GM12878 (cell line): ENCODE measurements around the gene RAB3A. TPM values are rescaled to one million over a fixed set of nuclear protein-coding genes. Genes with fewer than 3 reads are reported as not detected.

ENCODE experiments used
- BCL11A ChIP-seq: IDR thresholded peaks from 2 replicates; pipeline ENCODE4 v1.6.1; 2011; ENCODE audit warnings: low read depth, low read length
- CHD2 ChIP-seq: IDR thresholded peaks from 2 replicates; pipeline ENCODE4 v1.6.1; 2011; ENCODE audit warnings: low read depth, low read length, improper control_type of control experiment, borderline replicate concordance
- CHD4 ChIP-seq: fragments of 200-600 bp; sonication (generic); IDR thresholded peaks from 2 replicates; pipeline ENCODE4 v1.6.1; 2016; ENCODE audit warnings: mild to moderate bottlenecking
- EGR1 ChIP-seq, 2 experiments: IDR thresholded peaks; 1 replicate in 1 of 2; 2 replicates in 1 of 2; pipeline ENCODE4 v1.6.1; 2011 to 2012; ENCODE audit warnings: low read depth in 2 of 2, low read length in 2 of 2, borderline replicate concordance in 1 of 2, mild to moderate bottlenecking in 1 of 2, moderate library complexity in 1 of 2
- EP300 ChIP-seq, 2 experiments: fragments of 150-350 bp in 1 of 2; IDR thresholded peaks; 2 replicates each; pipeline ENCODE4 v1.6.1; 2011 to 2012; ENCODE audit warnings: low read depth in 2 of 2, low read length in 2 of 2, borderline replicate concordance in 1 of 2, improper control_type of control experiment in 1 of 2, inconsistent platforms in 1 of 2; ENCODE audit not compliant: control insufficient read depth in 1 of 2
- MEF2B ChIP-seq: fragments of 450-650 bp; IDR thresholded peaks from 2 replicates; pipeline ENCODE4 v1.6.1; 2018; ENCODE audit warnings: mild to moderate bottlenecking, moderate library complexity; ENCODE audit not compliant: partially characterized antibody, poor library complexity, severe bottlenecking
- NR2C1 ChIP-seq: fragments of 450-650 bp; IDR thresholded peaks from 2 replicates; pipeline ENCODE4 v1.6.1; 2017; ENCODE audit warnings: antibody characterized with exemption, mild to moderate bottlenecking, moderate library complexity
- RAD51 ChIP-seq: fragments of 450-650 bp; IDR thresholded peaks from 2 replicates; pipeline ENCODE4 v1.6.1; 2016; ENCODE audit warnings: moderate library complexity, mild to moderate bottlenecking, inconsistent platforms
- SMC3 ChIP-seq: IDR thresholded peaks from 2 replicates; pipeline ENCODE4 v1.6.1; 2011; ENCODE audit warnings: low read length, improper control_type of control experiment, borderline replicate concordance
- STAT3 ChIP-seq: IDR thresholded peaks from 2 replicates; pipeline ENCODE4 v1.6.1; 2011; ENCODE audit warnings: low read depth, low read length, improper control_type of control experiment
- TCF3 ChIP-seq: IDR thresholded peaks from 2 replicates; pipeline ENCODE4 v1.6.1; 2012; ENCODE audit warnings: low read depth, mild to moderate bottlenecking, low read length, borderline replicate concordance; ENCODE audit not compliant: insufficient read depth
- YBX1 ChIP-seq: fragments of 450-650 bp; IDR thresholded peaks from 2 replicates; pipeline ENCODE4 v1.6.1; 2016; ENCODE audit warnings: antibody characterized with exemption
- ZNF207 ChIP-seq: fragments of 450-650 bp; IDR thresholded peaks from 2 replicates; pipeline ENCODE4 v1.6.1; 2014; ENCODE audit warnings: antibody characterized with exemption, mild to moderate bottlenecking, borderline replicate concordance
- ZNF622 ChIP-seq: fragments of 450-650 bp; IDR thresholded peaks from 2 replicates; pipeline ENCODE4 v1.6.1; 2017; ENCODE audit warnings: mild to moderate bottlenecking, inconsistent platforms
- polyA plus RNA-seq, 11 experiments: library from polyadenylated mRNA; depleted of rRNA in 4 of 11; unstranded in 6 of 11; stranded (reverse) in 5 of 11; fragments of >200 nt; fragmentation: Nextera tagmentation in 4 of 11; fragmentation: Illumina TruSeq in 1 of 11; extraction: Ambion mirVana in 4 of 11; extraction: Trizol in 1 of 11; gene quantifications; 1 replicate in 1 of 11; 2 replicates in 10 of 11; pipeline versions ENCODE4 v1.2.1 to v1.2.3, GENCODE V29; 2011 to 2016; ENCODE audit warnings: inconsistent platforms in 2 of 11, missing spikeins in 2 of 11, low read depth in 1 of 11
- total RNA-seq, 4 experiments: library from RNA; depleted of rRNA in 3 of 4; stranded (reverse); fragments of >200 nt in 3 of 4; fragmentation: Illumina TruSeq in 1 of 4; extraction: Trizol in 1 of 4; gene quantifications; 2 replicates each; pipeline versions ENCODE4 v1.2.1 to v1.2.3, GENCODE V29; 2013 to 2021
- TF ChIP-seq, protein P1 (sequence below): fragments of 450-650 bp; IDR thresholded peaks from 2 replicates; pipeline ENCODE4 v1.6.1; 2017; ENCODE audit warnings: mild to moderate bottlenecking
- TF ChIP-seq, protein P2 (sequence below): fragments of 450-650 bp; conservative IDR thresholded peaks from 2 replicates; pipeline ENCODE4 v1.6.1; 2017; ENCODE audit warnings: mild to moderate bottlenecking, moderate library complexity
- TF ChIP-seq, protein P3 (sequence below): fragments of 450-650 bp; IDR thresholded peaks from 2 replicates; pipeline ENCODE4 v1.6.1; 2014; ENCODE audit warnings: mild to moderate bottlenecking
- TF ChIP-seq, protein P4 (sequence below): IDR thresholded peaks from 2 replicates; pipeline ENCODE4 v1.6.1; 2012; ENCODE audit warnings: low read depth, low read length, improper control_type of control experiment
- TF ChIP-seq, protein P5 (sequence below), 3 experiments: IDR thresholded peaks in 2 of 3; conservative IDR thresholded peaks in 1 of 3; 2 replicates each; pipeline ENCODE4 v1.5.1; 2011; ENCODE audit warnings: low read depth in 3 of 3, low read length in 3 of 3, mild to moderate bottlenecking in 3 of 3, control low read depth in 2 of 3, moderate library complexity in 2 of 3, inconsistent platforms in 1 of 3, mixed read lengths in 1 of 3; ENCODE audit not compliant: control insufficient read depth in 2 of 3, insufficient read depth in 1 of 3; ENCODE audit errors: extremely low read depth in 1 of 3
- TF ChIP-seq, protein P6 (sequence below): IDR thresholded peaks from 2 replicates; pipeline ENCODE4 v1.6.1; 2011; ENCODE audit warnings: mild to moderate bottlenecking, low read depth, low read length, moderate library complexity; ENCODE audit not compliant: insufficient replicate concordance

RAB3A gene
- total and polyA plus RNA-seq, 10 of the 15 experiments (the other 5 are each of a cell fraction or from before 2014, with no cell fraction given), result 0.07 to 3.5 (median 1.2) TPM; not detected in 1

DNA sequence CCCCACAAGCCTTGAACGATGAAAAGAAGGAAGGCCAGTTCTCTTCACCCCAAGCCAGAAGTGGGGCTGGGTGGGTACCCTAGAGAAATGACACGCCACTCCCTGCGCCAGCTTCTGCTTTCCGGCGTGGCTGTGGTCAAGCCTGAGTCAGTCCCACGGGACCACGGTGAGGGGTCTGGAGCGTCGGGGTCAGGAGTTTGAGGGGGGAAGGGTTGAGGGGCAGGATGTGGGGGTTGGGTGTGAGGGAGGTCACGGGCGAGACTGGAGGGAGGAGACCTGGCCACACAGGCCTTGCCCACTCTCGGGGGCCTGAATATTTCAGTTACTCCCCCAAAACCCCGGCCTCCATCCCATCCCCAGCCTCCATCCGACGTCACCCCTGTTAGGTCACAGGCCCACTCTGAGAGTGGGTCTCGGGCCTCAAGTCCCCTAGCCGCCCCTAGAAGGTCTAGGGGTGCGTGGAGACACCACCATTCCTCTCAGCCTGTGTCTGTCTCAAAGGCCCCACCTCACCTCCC, 30.7 kb downstream of the RAB3A start (continued):
- TF ChIP-seq, protein P1, sequence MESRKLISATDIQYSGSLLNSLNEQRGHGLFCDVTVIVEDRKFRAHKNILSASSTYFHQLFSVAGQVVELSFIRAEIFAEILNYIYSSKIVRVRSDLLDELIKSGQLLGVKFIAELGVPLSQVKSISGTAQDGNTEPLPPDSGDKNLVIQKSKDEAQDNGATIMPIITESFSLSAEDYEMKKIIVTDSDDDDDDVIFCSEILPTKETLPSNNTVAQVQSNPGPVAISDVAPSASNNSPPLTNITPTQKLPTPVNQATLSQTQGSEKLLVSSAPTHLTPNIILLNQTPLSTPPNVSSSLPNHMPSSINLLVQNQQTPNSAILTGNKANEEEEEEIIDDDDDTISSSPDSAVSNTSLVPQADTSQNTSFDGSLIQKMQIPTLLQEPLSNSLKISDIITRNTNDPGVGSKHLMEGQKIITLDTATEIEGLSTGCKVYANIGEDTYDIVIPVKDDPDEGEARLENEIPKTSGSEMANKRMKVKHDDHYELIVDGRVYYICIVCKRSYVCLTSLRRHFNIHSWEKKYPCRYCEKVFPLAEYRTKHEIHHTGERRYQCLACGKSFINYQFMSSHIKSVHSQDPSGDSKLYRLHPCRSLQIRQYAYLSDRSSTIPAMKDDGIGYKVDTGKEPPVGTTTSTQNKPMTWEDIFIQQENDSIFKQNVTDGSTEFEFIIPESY, result no peak
- TF ChIP-seq SMC3 (peak; percentile 5; the same call in 1 of the 2 replicates), CHD2 (peak; percentile 68; the same call in 1 of the 2 replicates), BCL11A (0 out of 2 replicates have a peak, but pooled peaks have one; percentile 41), EGR1 (IDR thresholded peaks at IDR 0.05; ENCODE audit: borderline replicate concordance in 1 of 2, low read depth in 2 of 2, low read length in 2 of 2) (no peak), YBX1 (no peak), RAD51 (no peak), TCF3 (no peak), CHD4 (no peak), STAT3 (no peak), MEF2B (peak; percentile 97), ZNF207 (no peak), NR2C1 (peak; percentile 47; the same call in 1 of the 2 replicates), EP300 (IDR thresholded peaks at IDR 0.05; ENCODE audit: borderline replicate concordance in 1 of 2, control insufficient read depth in 1 of 2, low read depth in 2 of 2, low read length in 2 of 2) (peak in 1 of 2 experiments; percentile 26; a peak in 1 of 4 replicates), ZNF622 (no peak)
- TF ChIP-seq, protein P2, sequence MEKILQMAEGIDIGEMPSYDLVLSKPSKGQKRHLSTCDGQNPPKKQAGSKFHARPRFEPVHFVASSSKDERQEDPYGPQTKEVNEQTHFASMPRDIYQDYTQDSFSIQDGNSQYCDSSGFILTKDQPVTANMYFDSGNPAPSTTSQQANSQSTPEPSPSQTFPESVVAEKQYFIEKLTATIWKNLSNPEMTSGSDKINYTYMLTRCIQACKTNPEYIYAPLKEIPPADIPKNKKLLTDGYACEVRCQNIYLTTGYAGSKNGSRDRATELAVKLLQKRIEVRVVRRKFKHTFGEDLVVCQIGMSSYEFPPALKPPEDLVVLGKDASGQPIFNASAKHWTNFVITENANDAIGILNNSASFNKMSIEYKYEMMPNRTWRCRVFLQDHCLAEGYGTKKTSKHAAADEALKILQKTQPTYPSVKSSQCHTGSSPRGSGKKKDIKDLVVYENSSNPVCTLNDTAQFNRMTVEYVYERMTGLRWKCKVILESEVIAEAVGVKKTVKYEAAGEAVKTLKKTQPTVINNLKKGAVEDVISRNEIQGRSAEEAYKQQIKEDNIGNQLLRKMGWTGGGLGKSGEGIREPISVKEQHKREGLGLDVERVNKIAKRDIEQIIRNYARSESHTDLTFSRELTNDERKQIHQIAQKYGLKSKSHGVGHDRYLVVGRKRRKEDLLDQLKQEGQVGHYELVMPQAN, result no peak
- TF ChIP-seq, protein P3, sequence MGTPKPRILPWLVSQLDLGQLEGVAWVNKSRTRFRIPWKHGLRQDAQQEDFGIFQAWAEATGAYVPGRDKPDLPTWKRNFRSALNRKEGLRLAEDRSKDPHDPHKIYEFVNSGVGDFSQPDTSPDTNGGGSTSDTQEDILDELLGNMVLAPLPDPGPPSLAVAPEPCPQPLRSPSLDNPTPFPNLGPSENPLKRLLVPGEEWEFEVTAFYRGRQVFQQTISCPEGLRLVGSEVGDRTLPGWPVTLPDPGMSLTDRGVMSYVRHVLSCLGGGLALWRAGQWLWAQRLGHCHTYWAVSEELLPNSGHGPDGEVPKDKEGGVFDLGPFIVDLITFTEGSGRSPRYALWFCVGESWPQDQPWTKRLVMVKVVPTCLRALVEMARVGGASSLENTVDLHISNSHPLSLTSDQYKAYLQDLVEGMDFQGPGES, result no peak
- TF ChIP-seq, protein P4, sequence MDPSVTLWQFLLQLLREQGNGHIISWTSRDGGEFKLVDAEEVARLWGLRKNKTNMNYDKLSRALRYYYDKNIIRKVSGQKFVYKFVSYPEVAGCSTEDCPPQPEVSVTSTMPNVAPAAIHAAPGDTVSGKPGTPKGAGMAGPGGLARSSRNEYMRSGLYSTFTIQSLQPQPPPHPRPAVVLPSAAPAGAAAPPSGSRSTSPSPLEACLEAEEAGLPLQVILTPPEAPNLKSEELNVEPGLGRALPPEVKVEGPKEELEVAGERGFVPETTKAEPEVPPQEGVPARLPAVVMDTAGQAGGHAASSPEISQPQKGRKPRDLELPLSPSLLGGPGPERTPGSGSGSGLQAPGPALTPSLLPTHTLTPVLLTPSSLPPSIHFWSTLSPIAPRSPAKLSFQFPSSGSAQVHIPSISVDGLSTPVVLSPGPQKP, result no peak
- TF ChIP-seq, protein P5, sequence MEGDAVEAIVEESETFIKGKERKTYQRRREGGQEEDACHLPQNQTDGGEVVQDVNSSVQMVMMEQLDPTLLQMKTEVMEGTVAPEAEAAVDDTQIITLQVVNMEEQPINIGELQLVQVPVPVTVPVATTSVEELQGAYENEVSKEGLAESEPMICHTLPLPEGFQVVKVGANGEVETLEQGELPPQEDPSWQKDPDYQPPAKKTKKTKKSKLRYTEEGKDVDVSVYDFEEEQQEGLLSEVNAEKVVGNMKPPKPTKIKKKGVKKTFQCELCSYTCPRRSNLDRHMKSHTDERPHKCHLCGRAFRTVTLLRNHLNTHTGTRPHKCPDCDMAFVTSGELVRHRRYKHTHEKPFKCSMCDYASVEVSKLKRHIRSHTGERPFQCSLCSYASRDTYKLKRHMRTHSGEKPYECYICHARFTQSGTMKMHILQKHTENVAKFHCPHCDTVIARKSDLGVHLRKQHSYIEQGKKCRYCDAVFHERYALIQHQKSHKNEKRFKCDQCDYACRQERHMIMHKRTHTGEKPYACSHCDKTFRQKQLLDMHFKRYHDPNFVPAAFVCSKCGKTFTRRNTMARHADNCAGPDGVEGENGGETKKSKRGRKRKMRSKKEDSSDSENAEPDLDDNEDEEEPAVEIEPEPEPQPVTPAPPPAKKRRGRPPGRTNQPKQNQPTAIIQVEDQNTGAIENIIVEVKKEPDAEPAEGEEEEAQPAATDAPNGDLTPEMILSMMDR (IDR thresholded peaks at IDR 0.05 in 2 of 3, conservative IDR thresholded peaks at IDR 0.05 in 1 of 3; ENCODE audit: control insufficient read depth in 2 of 3, extremely low read depth in 1 of 3, insufficient read depth in 1 of 3, low read depth in 3 of 3, low read length in 3 of 3), result no peak
- TF ChIP-seq, protein P6, sequence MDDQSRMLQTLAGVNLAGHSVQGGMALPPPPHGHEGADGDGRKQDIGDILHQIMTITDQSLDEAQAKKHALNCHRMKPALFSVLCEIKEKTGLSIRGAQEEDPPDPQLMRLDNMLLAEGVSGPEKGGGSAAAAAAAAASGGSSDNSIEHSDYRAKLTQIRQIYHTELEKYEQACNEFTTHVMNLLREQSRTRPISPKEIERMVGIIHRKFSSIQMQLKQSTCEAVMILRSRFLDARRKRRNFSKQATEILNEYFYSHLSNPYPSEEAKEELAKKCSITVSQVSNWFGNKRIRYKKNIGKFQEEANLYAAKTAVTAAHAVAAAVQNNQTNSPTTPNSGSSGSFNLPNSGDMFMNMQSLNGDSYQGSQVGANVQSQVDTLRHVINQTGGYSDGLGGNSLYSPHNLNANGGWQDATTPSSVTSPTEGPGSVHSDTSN, result no peak
